C4-2B (cell line): ENCODE results near the gene PCNT.

ENCODE experiments used
- CTCF ChIP-seq: fragments of 450-650 bp; conservative IDR thresholded peaks from 2 replicates; pipeline ENCODE4 v1.5.1; 2017; ENCODE audit warnings: mild to moderate bottlenecking
- ZFX ChIP-seq: fragments of 450-650 bp; IDR thresholded peaks from 2 replicates; pipeline ENCODE4 v1.6.1; 2017

- TF ChIP-seq CTCF (no peak), ZFX (no peak)
Observed at GRCh38 chr21:46413365-46413696, 89.4 kb downstream of the PCNT start.
